Measurements from ENCODE around the gene TOB1.

Gene TOB1

DNA sequence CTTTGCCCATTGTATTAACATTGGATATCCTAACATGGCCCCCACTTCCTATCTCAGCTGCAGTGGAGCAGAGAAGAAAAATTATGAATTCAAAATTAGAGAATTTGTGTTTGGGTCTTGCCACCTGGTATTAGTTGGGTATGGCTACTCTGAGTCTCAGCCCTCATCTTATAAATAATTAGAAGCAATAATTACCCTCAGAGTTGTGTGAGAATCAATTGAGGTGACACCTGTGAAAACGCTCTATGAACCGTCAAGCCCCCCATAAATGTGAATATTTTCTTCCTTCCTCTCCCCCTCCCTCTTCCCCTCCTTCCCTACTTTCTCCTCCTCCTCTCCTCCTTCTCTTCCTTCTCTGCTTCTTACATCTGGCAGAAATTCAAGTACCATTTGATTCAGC lies 8.9 kb upstream of the TOB1 start:
- H3K27ac ChIP-seq (ENCODE audit: extremely low read depth, low read depth, low read length): no peak overlapping the region
- H3K4me3 ChIP-seq (ENCODE audit: low read depth, low read length): no peak overlapping the region
- no peaks in the 10 kb centered on the region for H3K9me3 ChIP-seq (ENCODE audit: control insufficient read depth, insufficient read depth, low read depth, low read length)
- POLR2A ChIA-PET: interaction anchor here (2.7 kb wide), 1 partner anchor 8 kb away, joined by 20 read pairs; the partner anchor contains the start of gene TOB1
- no peaks in the 10 kb centered on the region for H3K4me1 ChIP-seq (ENCODE audit: control insufficient read depth, insufficient read depth, low read length)
- CTCF ChIA-PET: interaction anchor here (0.6 to 0.9 kb wide), 2 partner anchors 58 to 157 kb away, joined by 3 read pairs; no protein-coding TSS in a partner anchor
- no peaks in the 10 kb centered on the region for H3K36me3 ChIP-seq (ENCODE audit: control insufficient read depth in 2 of 2, insufficient read depth in 1 of 2, low read length in 2 of 2)
- no peak for TF ChIP-seq ZNF658 (tag by site-specific recombination; IDR thresholded peaks at IDR 0.05)

DNA sequence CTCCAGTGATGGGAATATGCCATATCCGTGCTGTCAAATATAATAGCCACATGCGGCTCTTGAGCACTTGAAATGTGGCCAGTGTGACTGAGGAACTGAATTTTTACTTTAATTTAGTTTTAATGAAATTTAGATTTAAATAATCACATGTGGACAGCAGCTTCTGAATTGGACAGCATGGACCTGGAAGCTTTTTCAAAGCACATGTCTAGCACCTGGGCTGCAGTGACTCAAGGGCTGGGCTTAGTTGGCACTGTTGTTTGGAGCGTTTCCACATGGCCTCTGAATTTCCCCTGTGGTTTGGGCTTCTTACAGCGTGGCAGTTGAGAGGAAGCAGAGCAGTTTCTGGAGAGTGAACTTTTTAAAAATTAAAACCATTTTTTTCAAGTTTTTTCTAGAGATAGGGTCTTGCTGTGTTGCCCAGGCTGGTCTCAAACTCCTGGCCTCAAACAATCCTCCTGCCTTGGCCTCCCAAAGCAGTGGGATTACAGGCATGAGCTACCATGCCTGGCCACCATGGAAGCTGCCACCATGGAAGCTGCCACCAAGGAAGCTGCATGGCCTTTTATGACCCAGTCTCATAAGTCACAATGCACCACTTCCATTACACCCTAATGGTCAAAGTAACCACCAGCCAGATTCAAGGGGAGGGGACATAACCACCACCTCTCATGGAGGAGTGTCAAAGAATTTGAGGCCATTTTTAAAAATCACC lies 6.7 kb upstream of the TOB1 start:
- TF ChIP-seq ZNF121 (tag by site-specific recombination; IDR thresholded peaks at IDR 0.05) (peak; percentile 91), ZNF624 (tag by site-specific recombination; IDR thresholded peaks at IDR 0.05) (no peak), ZNF24 (tag by site-specific recombination; IDR thresholded peaks at IDR 0.05) (no peak)
- Histone ChIP-seq H3K27ac (ENCODE audit: extremely low read depth, low read depth, low read length) (no peak overlapping the region), H3K36me3 (ENCODE audit: control insufficient read depth in 2 of 2, insufficient read depth in 1 of 2, low read length in 2 of 2) (no peaks in the 10 kb centered on the region), H3K9me3 (ENCODE audit: control insufficient read depth, insufficient read depth, low read depth, low read length) (no peaks in the 10 kb centered on the region), H3K4me3 (ENCODE audit: low read depth, low read length) (no peak overlapping the region), H3K4me1 (ENCODE audit: control insufficient read depth, insufficient read depth, low read length) (peaks cover 10% of the 10 kb centered on the region)
- POLR2A ChIA-PET: interaction anchor here (1.6 kb wide), 1 partner anchor 21 kb away, joined by 3 read pairs; no protein-coding TSS in a partner anchor
- CTCF ChIA-PET: interaction anchor here (2.1 kb wide), 1 partner anchor 9 kb away, joined by 7 read pairs; no protein-coding TSS in a partner anchor

DNA sequence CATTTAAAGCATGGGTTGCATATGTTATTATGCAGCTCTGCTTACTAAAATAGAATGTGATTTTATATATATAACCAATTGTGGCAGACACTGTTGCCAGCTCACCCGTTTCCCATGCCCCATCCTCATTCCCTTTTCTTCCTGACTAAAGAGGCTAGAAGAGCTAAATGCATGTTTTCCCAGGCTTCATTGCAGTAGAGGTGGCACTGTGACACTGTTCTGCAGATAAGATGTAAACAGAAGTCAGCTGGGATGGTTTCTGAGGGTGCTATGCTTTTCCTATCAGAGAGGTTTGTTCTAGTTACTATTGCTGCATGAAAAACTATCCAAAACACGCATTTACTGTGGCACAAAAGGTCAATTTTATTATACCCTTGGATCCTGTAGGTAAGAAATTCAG lies 5.7 kb upstream of the TOB1 start:
- Histone ChIP-seq H3K36me3 (ENCODE audit: control insufficient read depth in 2 of 2, insufficient read depth in 1 of 2, low read length in 2 of 2) (no peaks in the 10 kb centered on the region), H3K9me3 (ENCODE audit: control insufficient read depth, insufficient read depth, low read depth, low read length) (no peaks in the 10 kb centered on the region), H3K4me3 (ENCODE audit: low read depth, low read length) (no peak overlapping the region), H3K27ac (ENCODE audit: extremely low read depth, low read depth, low read length) (no peak overlapping the region), H3K4me1 (ENCODE audit: control insufficient read depth, insufficient read depth, low read length) (peaks cover 10% of the 10 kb centered on the region)
- no peak for TF ChIP-seq KLF10 (tag by site-specific recombination; IDR thresholded peaks at IDR 0.05)
- TF ChIP-seq, protein P1, sequence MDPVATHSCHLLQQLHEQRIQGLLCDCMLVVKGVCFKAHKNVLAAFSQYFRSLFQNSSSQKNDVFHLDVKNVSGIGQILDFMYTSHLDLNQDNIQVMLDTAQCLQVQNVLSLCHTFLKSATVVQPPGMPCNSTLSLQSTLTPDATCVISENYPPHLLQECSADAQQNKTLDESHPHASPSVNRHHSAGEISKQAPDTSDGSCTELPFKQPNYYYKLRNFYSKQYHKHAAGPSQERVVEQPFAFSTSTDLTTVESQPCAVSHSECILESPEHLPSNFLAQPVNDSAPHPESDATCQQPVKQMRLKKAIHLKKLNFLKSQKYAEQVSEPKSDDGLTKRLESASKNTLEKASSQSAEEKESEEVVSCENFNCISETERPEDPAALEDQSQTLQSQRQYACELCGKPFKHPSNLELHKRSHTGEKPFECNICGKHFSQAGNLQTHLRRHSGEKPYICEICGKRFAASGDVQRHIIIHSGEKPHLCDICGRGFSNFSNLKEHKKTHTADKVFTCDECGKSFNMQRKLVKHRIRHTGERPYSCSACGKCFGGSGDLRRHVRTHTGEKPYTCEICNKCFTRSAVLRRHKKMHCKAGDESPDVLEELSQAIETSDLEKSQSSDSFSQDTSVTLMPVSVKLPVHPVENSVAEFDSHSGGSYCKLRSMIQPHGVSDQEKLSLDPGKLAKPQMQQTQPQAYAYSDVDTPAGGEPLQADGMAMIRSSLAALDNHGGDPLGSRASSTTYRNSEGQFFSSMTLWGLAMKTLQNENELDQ (tag by site-specific recombination; IDR thresholded peaks at IDR 0.05; ENCODE audit: low read depth): no peak
- TF ChIP-seq GLIS1 (tag by site-specific recombination; IDR thresholded peaks at IDR 0.05): no peak
- no peak for TF ChIP-seq ZSCAN16 (tag by site-specific recombination; IDR thresholded peaks at IDR 0.05)
- no peak for TF ChIP-seq ZNF239 (tag by site-specific recombination; IDR thresholded peaks at IDR 0.05)
- TF ChIP-seq, protein P2, sequence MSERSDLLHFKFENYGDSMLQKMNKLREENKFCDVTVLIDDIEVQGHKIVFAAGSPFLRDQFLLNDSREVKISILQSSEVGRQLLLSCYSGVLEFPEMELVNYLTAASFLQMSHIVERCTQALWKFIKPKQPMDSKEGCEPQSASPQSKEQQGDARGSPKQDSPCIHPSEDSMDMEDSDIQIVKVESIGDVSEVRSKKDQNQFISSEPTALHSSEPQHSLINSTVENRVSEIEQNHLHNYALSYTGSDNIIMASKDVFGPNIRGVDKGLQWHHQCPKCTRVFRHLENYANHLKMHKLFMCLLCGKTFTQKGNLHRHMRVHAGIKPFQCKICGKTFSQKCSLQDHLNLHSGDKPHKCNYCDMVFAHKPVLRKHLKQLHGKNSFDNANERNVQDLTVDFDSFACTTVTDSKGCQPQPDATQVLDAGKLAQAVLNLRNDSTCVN (tag by site-specific recombination; optimal IDR thresholded peaks at IDR 0.05): no peak
- TF ChIP-seq, protein P3, sequence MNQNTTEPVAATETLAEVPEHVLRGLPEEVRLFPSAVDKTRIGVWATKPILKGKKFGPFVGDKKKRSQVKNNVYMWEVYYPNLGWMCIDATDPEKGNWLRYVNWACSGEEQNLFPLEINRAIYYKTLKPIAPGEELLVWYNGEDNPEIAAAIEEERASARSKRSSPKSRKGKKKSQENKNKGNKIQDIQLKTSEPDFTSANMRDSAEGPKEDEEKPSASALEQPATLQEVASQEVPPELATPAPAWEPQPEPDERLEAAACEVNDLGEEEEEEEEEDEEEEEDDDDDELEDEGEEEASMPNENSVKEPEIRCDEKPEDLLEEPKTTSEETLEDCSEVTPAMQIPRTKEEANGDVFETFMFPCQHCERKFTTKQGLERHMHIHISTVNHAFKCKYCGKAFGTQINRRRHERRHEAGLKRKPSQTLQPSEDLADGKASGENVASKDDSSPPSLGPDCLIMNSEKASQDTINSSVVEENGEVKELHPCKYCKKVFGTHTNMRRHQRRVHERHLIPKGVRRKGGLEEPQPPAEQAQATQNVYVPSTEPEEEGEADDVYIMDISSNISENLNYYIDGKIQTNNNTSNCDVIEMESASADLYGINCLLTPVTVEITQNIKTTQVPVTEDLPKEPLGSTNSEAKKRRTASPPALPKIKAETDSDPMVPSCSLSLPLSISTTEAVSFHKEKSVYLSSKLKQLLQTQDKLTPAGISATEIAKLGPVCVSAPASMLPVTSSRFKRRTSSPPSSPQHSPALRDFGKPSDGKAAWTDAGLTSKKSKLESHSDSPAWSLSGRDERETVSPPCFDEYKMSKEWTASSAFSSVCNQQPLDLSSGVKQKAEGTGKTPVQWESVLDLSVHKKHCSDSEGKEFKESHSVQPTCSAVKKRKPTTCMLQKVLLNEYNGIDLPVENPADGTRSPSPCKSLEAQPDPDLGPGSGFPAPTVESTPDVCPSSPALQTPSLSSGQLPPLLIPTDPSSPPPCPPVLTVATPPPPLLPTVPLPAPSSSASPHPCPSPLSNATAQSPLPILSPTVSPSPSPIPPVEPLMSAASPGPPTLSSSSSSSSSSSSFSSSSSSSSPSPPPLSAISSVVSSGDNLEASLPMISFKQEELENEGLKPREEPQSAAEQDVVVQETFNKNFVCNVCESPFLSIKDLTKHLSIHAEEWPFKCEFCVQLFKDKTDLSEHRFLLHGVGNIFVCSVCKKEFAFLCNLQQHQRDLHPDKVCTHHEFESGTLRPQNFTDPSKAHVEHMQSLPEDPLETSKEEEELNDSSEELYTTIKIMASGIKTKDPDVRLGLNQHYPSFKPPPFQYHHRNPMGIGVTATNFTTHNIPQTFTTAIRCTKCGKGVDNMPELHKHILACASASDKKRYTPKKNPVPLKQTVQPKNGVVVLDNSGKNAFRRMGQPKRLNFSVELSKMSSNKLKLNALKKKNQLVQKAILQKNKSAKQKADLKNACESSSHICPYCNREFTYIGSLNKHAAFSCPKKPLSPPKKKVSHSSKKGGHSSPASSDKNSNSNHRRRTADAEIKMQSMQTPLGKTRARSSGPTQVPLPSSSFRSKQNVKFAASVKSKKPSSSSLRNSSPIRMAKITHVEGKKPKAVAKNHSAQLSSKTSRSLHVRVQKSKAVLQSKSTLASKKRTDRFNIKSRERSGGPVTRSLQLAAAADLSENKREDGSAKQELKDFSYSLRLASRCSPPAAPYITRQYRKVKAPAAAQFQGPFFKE (tag by site-specific recombination; IDR thresholded peaks at IDR 0.05; ENCODE audit: borderline replicate concordance): no peak
- no peak for TF ChIP-seq MZF1 (tag by site-specific recombination; IDR thresholded peaks at IDR 0.05; ENCODE audit: borderline replicate concordance)
- TF ChIP-seq ZFP41 (tag by site-specific recombination; IDR thresholded peaks at IDR 0.05; ENCODE audit: borderline replicate concordance): no peak
- ChIA-PET POLR2A (interaction anchor here (1.6 kb wide), 1 partner anchor 20 kb away, joined by 3 read pairs; no protein-coding TSS in a partner anchor), CTCF (interaction anchor here (0.5 to 0.6 kb wide), 2 partner anchors 54 to 83 kb away, joined by 3 read pairs; no protein-coding TSS in a partner anchor)

All from HEK293 (cell line).